Gastrocnemius medialis (tissue), 4 donors: ENCODE measurements around the gene ZAP70. TPM values are rescaled to one million over a fixed set of nuclear protein-coding genes. Genes with fewer than 3 reads are reported as not detected.

Source experiments
- ATAC-seq, 2 donors: fragments of 150-250 bp; one replicate each; pipeline ENCODE4 v1.9.1; 2016
- DNase-seq, 2 donors: peaks; one replicate each; pipeline ENCODE4 v3.0.0-alpha.2; 2019
- H3K27ac ChIP-seq, 4 donors: fragments of 200-600 bp; sonication (generic); 1 replicate in 1 of 4; 2 replicates in 3 of 4; pipeline ENCODE4 v1.5.1; 2016 to 2018; ENCODE audit warnings: mild to moderate bottlenecking in 2 of 4, moderate library complexity in 1 of 4
- H3K27me3 ChIP-seq, 3 donors: fragments of 200-600 bp; sonication (generic) in 2 of 3; 1 replicate in 1 of 3; 2 replicates in 2 of 3; pipeline versions ENCODE4 v1.5.1 to v1.6.0; 2016 to 2019; ENCODE audit warnings: mild to moderate bottlenecking in 1 of 3, moderate library complexity in 1 of 3
- H3K36me3 ChIP-seq, 2 donors: fragments of 200-600 bp; sonication (generic) in 1 of 2; one replicate each; pipeline ENCODE4 v1.5.1; 2017 to 2018
- H3K4me1 ChIP-seq, 2 donors: fragments of 200-600 bp; sonication (generic) in 1 of 2; one replicate each; pipeline ENCODE4 v1.5.1; 2016 to 2017; ENCODE audit warnings: mild to moderate bottlenecking in 2 of 2
- H3K4me3 ChIP-seq, 4 donors: fragments of 200-600 bp; sonication (generic) in 3 of 4; 1 replicate in 1 of 4; 2 replicates in 3 of 4; pipeline ENCODE4 v1.5.1; 2016 to 2019; ENCODE audit warnings: mild to moderate bottlenecking in 2 of 4
- H3K9me3 ChIP-seq, 3 donors: fragments of 200-600 bp; sonication (generic) in 2 of 3; 1 replicate in 1 of 3; 2 replicates in 2 of 3; pipeline ENCODE4 v1.5.1; 2016 to 2019
- CTCF ChIP-seq, 5 experiments: fragments of 450-650 bp in 3 of 5; fragments of 200-600 bp in 2 of 5; sonication (generic) in 2 of 5; IDR thresholded peaks in 4 of 5; conservative IDR thresholded peaks in 1 of 5; 1 replicate in 4 of 5; 2 replicates in 1 of 5; pipeline ENCODE4 v1.5.1; 2016 to 2019; ENCODE audit warnings: antibody characterized with exemption in 5 of 5, mild to moderate bottlenecking in 3 of 5, moderate library complexity in 3 of 5
- POLR2A ChIP-seq, 2 donors: fragments of 450-650 bp; IDR thresholded peaks; one replicate each; pipeline ENCODE4 v1.6.1; 2017; ENCODE audit warnings: antibody characterized with exemption in 2 of 2, mild to moderate bottlenecking in 2 of 2, moderate library complexity in 2 of 2
- in situ Hi-C, 4 donors: fragments of 200-750 bp; cut with MboI; loops; one replicate each; pipeline versions ENCODE4 v1.15.0 to v1.8.0; 2017; ENCODE audit warnings: low sequenced_read_pairs in 4 of 4
- intact Hi-C: fragments of 100-400 bp; cut with DNase I; formaldehyde crosslinking; loops from one replicate; pipeline ENCODE4 v1.15.1; 2023; ENCODE audit warnings: low total_unique reads
- total RNA-seq, 4 donors: library from RNA; depleted of rRNA; stranded (reverse); fragments of >200 nt; gene quantifications; one replicate each; pipeline versions ENCODE4 v1.1.0 to v1.2.3, GENCODE V29; 2016

ZAP70 gene
- total RNA-seq, 4 donors from 2014 or later, result 0.25 to 1.1 TPM; not detected in 2

GRCh38 chr2:97714084-97714949 lies 941 bp downstream of the ZAP70 start:
- no peaks in the 10 kb centered on the region for H3K9me3 ChIP-seq
- DNase-seq, result no peak
- no peaks in the 10 kb centered on the region for H3K27me3 ChIP-seq
- in situ Hi-C loops, result no loop called here
- no peak overlapping the region for H3K4me3 ChIP-seq
- H3K4me1 ChIP-seq, result no peaks in the 10 kb centered on the region
- no peak for ATAC-seq
- H3K36me3 ChIP-seq, result no peaks in the 10 kb centered on the region
- no peak for TF ChIP-seq POLR2A (IDR thresholded peaks at IDR 0.05)
- intact Hi-C loops, result no loop called here
- H3K27ac ChIP-seq, result no peak overlapping the region

GRCh38 chr2:97714950-97715652 lies 1.7 kb downstream of the ZAP70 start:
- H3K4me3 ChIP-seq, result no peak overlapping the region

GRCh38 chr2:97715951-97716694 lies 2.7 kb downstream of the ZAP70 start:
- ATAC-seq (no peak), DNase-seq (no peak)
- in situ Hi-C loops, result no loop called here
- Histone ChIP-seq H3K9me3 (no peaks in the 10 kb centered on the region), H3K27me3 (no peaks in the 10 kb centered on the region), H3K4me1 (no peaks in the 10 kb centered on the region), H3K4me3 (no peak overlapping the region), H3K27ac (no peak overlapping the region), H3K36me3 (no peaks in the 10 kb centered on the region)
- intact Hi-C loops, result no loop called here
- no peak for TF ChIP-seq POLR2A (IDR thresholded peaks at IDR 0.05)
- no peak for TF ChIP-seq CTCF (IDR thresholded peaks at IDR 0.05 in 4 of 5, conservative IDR thresholded peaks at IDR 0.05 in 1 of 5)

More at GRCh38 chr2:97714950-97715652, 1.7 kb downstream of the ZAP70 start:
- ATAC-seq (no peak), DNase-seq (no peak)
- no peaks in the 10 kb centered on the region for H3K9me3 ChIP-seq
- no peaks in the 10 kb centered on the region for H3K36me3 ChIP-seq
- TF ChIP-seq POLR2A (IDR thresholded peaks at IDR 0.05) (no peak), CTCF (IDR thresholded peaks at IDR 0.05 in 4 of 5, conservative IDR thresholded peaks at IDR 0.05 in 1 of 5) (no peak)
- no peaks in the 10 kb centered on the region for H3K27me3 ChIP-seq
- no peaks in the 10 kb centered on the region for H3K4me1 ChIP-seq
- intact Hi-C loops (no loop called here), in situ Hi-C loops (no loop called here)
- no peak overlapping the region for H3K27ac ChIP-seq

- in situ Hi-C loops, result no loop called here
- no peak for ATAC-seq
- Histone ChIP-seq H3K27ac (no peak overlapping the region), H3K36me3 (no peaks in the 10 kb centered on the region), H3K27me3 (no peaks in the 10 kb centered on the region), H3K9me3 (no peaks in the 10 kb centered on the region), H3K4me3 (no peak overlapping the region), H3K4me1 (no peaks in the 10 kb centered on the region)
- DNase-seq, result no peak
- intact Hi-C loops, result no loop called here
- TF ChIP-seq POLR2A (IDR thresholded peaks at IDR 0.05), result no peak
- no peak for TF ChIP-seq CTCF (IDR thresholded peaks at IDR 0.05 in 4 of 5, conservative IDR thresholded peaks at IDR 0.05 in 1 of 5)
Measured at GRCh38 chr2:97716695-97717612, 3.6 kb downstream of the ZAP70 start.
